OCI-LY7 (cell line): ENCODE results near the gene HS3ST5. TPM values are rescaled to one million over a fixed set of nuclear protein-coding genes. Genes with fewer than 3 reads are reported as not detected.

Source experiments
- BruUV-seq: library from RNA; stranded (reverse); fragments of 400-500 nt; replicated peaks from 2 replicates; lab custom pipeline; 2021; lab: Mats Ljungman, UMichigan
- CTCF ChIA-PET: fragments of 300-600 bp; sonication (Branson Sonifier 250); formaldehyde crosslinking; loops from one replicate; lab custom pipeline; 2022; ENCODE audit warnings: antibody characterized with exemption; ENCODE audit not compliant: unreplicated experiment; lab: Charles Lee
- POLR2A ChIA-PET: fragments of 300-600 bp; sonication (Branson Sonifier 250); formaldehyde crosslinking; loops from one replicate; lab custom pipeline; 2022; ENCODE audit warnings: antibody characterized with exemption; lab: Charles Lee
- DNase-seq: peaks from one replicate; pipeline ENCODE4 v3.0.0-alpha.2; 2015; ENCODE audit warnings: low spot score
- H2AFZ ChIP-seq: fragments of 200-600 bp; sonication (generic), shearing (Covaris generic); 2 replicates; pipeline ENCODE4 v1.6.1; 2014; ENCODE audit warnings: mild to moderate bottlenecking, antibody characterized with exemption, low read length, moderate library complexity
- H3K27ac ChIP-seq: fragments of 200-600 bp; sonication (generic); 2 replicates; pipeline ENCODE4 v1.5.1; 2014; ENCODE audit warnings: mixed run types, low read depth, mild to moderate bottlenecking, moderate library complexity, low read length, inconsistent platforms; ENCODE audit not compliant: poor library complexity, severe bottlenecking
- H3K36me3 ChIP-seq: fragments of 200-600 bp; sonication (generic); 2 replicates; pipeline ENCODE4 v1.6.1; 2014; ENCODE audit warnings: mild to moderate bottlenecking, antibody characterized with exemption, low read length, moderate library complexity, mixed read lengths; ENCODE audit not compliant: insufficient read depth
- H3K4me1 ChIP-seq: fragments of 200-600 bp; sonication (generic); 2 replicates; pipeline ENCODE4 v1.5.1; 2014; ENCODE audit warnings: mild to moderate bottlenecking, low read length; ENCODE audit not compliant: insufficient read depth, poor library complexity, severe bottlenecking
- H3K4me2 ChIP-seq: fragments of 200-600 bp; sonication (generic); 2 replicates; pipeline ENCODE4 v1.6.1; 2014; ENCODE audit warnings: mild to moderate bottlenecking, low read length
- H3K4me3 ChIP-seq: fragments of 200-600 bp; sonication (generic); 2 replicates; pipeline ENCODE4 v1.5.1; 2014; ENCODE audit warnings: mild to moderate bottlenecking, low read depth, low read length; ENCODE audit not compliant: poor library complexity, severe bottlenecking
- H3K79me2 ChIP-seq: fragments of 200-600 bp; sonication (generic); 2 replicates; pipeline ENCODE4 v1.6.1; 2016; ENCODE audit warnings: low read depth, mild to moderate bottlenecking, low read length, moderate library complexity, mixed read lengths; ENCODE audit not compliant: insufficient read depth
- H3K9me2 ChIP-seq: fragments of 200-600 bp; sonication (generic); 2 replicates; pipeline ENCODE4 v1.6.1; 2016; ENCODE audit warnings: mild to moderate bottlenecking, low read length, mixed read lengths; ENCODE audit not compliant: insufficient read depth
- H3K9me3 ChIP-seq: fragments of 200-600 bp; sonication (generic); 2 replicates; pipeline ENCODE4 v1.6.1; 2014; ENCODE audit warnings: mild to moderate bottlenecking, mixed run types, low read length, mixed read lengths
- H4K20me1 ChIP-seq: fragments of 200-600 bp; sonication (generic); 2 replicates; pipeline ENCODE4 v1.6.1; 2014; ENCODE audit warnings: mild to moderate bottlenecking, antibody characterized with exemption, low read length, moderate library complexity, mixed read lengths; ENCODE audit not compliant: insufficient read depth
- CTCF ChIP-seq: fragments of 200-600 bp; sonication (generic); conservative IDR thresholded peaks from 2 replicates; pipeline ENCODE4 v1.5.1; 2014; ENCODE audit warnings: mild to moderate bottlenecking, antibody characterized with exemption, low read length, moderate library complexity, mixed read lengths
- EZH2phosphoT487 ChIP-seq: fragments of 200-600 bp; sonication (generic); IDR thresholded peaks from 2 replicates; pipeline ENCODE4 v1.6.1; 2018; ENCODE audit warnings: low read depth, borderline replicate concordance, mild to moderate bottlenecking, mixed run types, antibody characterized with exemption, low read length, moderate library complexity, mixed read lengths
- intact Hi-C: fragments of 100-400 bp; cut with micrococcal nuclease; formaldehyde crosslinking; loops from one replicate; pipeline ENCODE4 v1.10.0; 2022; ENCODE audit not compliant: unreplicated experiment
- total RNA-seq, 2 experiments: library from RNA; depleted of rRNA in 1 of 2; stranded (reverse); fragments of >200 nt in 1 of 2; shearing (Covaris generic) in 1 of 2; gene quantifications; 2 replicates each; pipeline ENCODE4 v1.2.3, GENCODE V29; 2014 to 2022

The HS3ST5 gene
- total RNA-seq, 2 experiments from 2014 or later = not detected

- no peak overlapping the region for H3K27ac ChIP-seq
- no peaks in the 10 kb centered on the region for H4K20me1 ChIP-seq
- no peaks in the 10 kb centered on the region for H3K9me2 ChIP-seq
- H2AFZ ChIP-seq = no peak overlapping the region
- H3K4me1 ChIP-seq = no peaks in the 10 kb centered on the region
- intact Hi-C loops = no loop called here
- no peak overlapping the region for H3K4me2 ChIP-seq
- CTCF ChIA-PET = no interaction called here
- no peak overlapping the region for H3K4me3 ChIP-seq
- no peaks in the 10 kb centered on the region for H3K9me3 ChIP-seq
- DNase-seq = no peak
- no peaks in the 10 kb centered on the region for H3K36me3 ChIP-seq
- BruUV-seq = no TSS peak
- POLR2A ChIA-PET = interaction anchor here (0.6 kb wide), 1 partner anchor 1499 kb away, joined by 3 read pairs; no protein-coding TSS in a partner anchor
- H3K79me2 ChIP-seq = no peaks in the 10 kb centered on the region
- TF ChIP-seq CTCF (no peak), EZH2phosphoT487 (no peak)
Observed at GRCh38 chr6:114272582-114272981, 70.2 kb downstream of the HS3ST5 start.

- H3K4me2 ChIP-seq = no peak overlapping the region
- no peaks in the 10 kb centered on the region for H3K79me2 ChIP-seq
- H3K27ac ChIP-seq = no peak overlapping the region
- TF ChIP-seq CTCF = no peak
- no peak for TF ChIP-seq EZH2phosphoT487
- H3K4me1 ChIP-seq = no peaks in the 10 kb centered on the region
- ChIA-PET POLR2A (no interaction called here), CTCF (no interaction called here)
- no peaks in the 10 kb centered on the region for H3K9me2 ChIP-seq
- no peak overlapping the region for H2AFZ ChIP-seq
- H4K20me1 ChIP-seq = no peaks in the 10 kb centered on the region
- DNase-seq = no peak
- no peaks in the 10 kb centered on the region for H3K9me3 ChIP-seq
- intact Hi-C loops = no loop called here
- H3K4me3 ChIP-seq = no peak overlapping the region
- BruUV-seq = no TSS peak
- H3K36me3 ChIP-seq = no peaks in the 10 kb centered on the region
Observed at GRCh38 chr6:114271405-114271804, 71.4 kb downstream of the HS3ST5 start.

- Histone ChIP-seq H3K79me2 (no peaks in the 10 kb centered on the region), H2AFZ (no peak overlapping the region), H3K9me2 (no peaks in the 10 kb centered on the region), H3K27ac (no peak overlapping the region), H4K20me1 (no peaks in the 10 kb centered on the region), H3K36me3 (no peaks in the 10 kb centered on the region), H3K9me3 (no peaks in the 10 kb centered on the region), H3K4me3 (no peak overlapping the region), H3K4me1 (no peaks in the 10 kb centered on the region), H3K4me2 (no peak overlapping the region)
- ChIA-PET CTCF (no interaction called here), POLR2A (no interaction called here)
- no peak for DNase-seq
- no TSS peak for BruUV-seq
- intact Hi-C loops = no loop called here
- TF ChIP-seq EZH2phosphoT487 (no peak), CTCF (no peak)
Observed at GRCh38 chr6:114267897-114268296, 74.9 kb downstream of the HS3ST5 start.
